Epithelial cell of proximal tubule (primary cell): ENCODE results near the gene SPTBN5. TPM values are rescaled to one million over a fixed set of nuclear protein-coding genes. Genes with fewer than 3 reads are reported as not detected.

Experiments used
- DNase-seq: peaks from one replicate; pipeline ENCODE4 v3.0.0-alpha.2; 2011; ENCODE audit warnings: low read depth
- H3K4me3 ChIP-seq: 2 replicates; pipeline ENCODE4 v1.5.1; 2011; ENCODE audit warnings: low read depth, mild to moderate bottlenecking, low read length
- CTCF ChIP-seq: conservative IDR thresholded peaks from 2 replicates; pipeline ENCODE4 v1.5.1; 2012; ENCODE audit warnings: low read depth, mild to moderate bottlenecking, low read length
- total RNA-seq: library from RNA; depleted of rRNA; stranded (reverse); fragments of >200 nt; gene quantifications from 2 replicates; pipeline ENCODE4 v1.2.3, GENCODE V29; 2015

The SPTBN5 gene
- total RNA-seq, 1 donor from 2014 or later = 0.63 TPM

- DNase-seq = no peak
- no peak for TF ChIP-seq CTCF
- H3K4me3 ChIP-seq = no peak overlapping the region
Measured at GRCh38 chr15:41919954-41920538, 26.2 kb upstream of the SPTBN5 start.

- no peak for DNase-seq
- H3K4me3 ChIP-seq = no peak overlapping the region
- no peak for TF ChIP-seq CTCF
Measured at GRCh38 chr15:41919201-41919820, 25.5 kb upstream of the SPTBN5 start.

GRCh38 chr15:41918506-41919126, 24.8 kb upstream of the SPTBN5 start:
- no peak for DNase-seq
- H3K4me3 ChIP-seq = no peak overlapping the region
- no peak for TF ChIP-seq CTCF

- DNase-seq = no peak
- TF ChIP-seq CTCF = no peak
- no peak overlapping the region for H3K4me3 ChIP-seq
Measured at GRCh38 chr15:41917767-41918430, 24.0 kb upstream of the SPTBN5 start.

- DNase-seq = no peak
- no peak for TF ChIP-seq CTCF
- H3K4me3 ChIP-seq = no peak overlapping the region
Measured at GRCh38 chr15:41915255-41915994, 21.6 kb upstream of the SPTBN5 start.

- H3K4me3 ChIP-seq = no peak overlapping the region
- DNase-seq = no peak
- no peak for TF ChIP-seq CTCF
Measured at GRCh38 chr15:41914411-41914810, 20.6 kb upstream of the SPTBN5 start.
